ENCODE data around the gene DTX3. TPM values are rescaled to one million over a fixed set of nuclear protein-coding genes. Genes with fewer than 3 reads are reported as not detected.
A peak's percentile ranks its signal among the peaks of the same experiment; 100 is the strongest.
"Not testable (repeated sequence)": the region's sequence is repeated elsewhere in the genome, so short reads cannot be mapped to it uniquely, and the experiment has no call there.

Gene DTX3, protein sequence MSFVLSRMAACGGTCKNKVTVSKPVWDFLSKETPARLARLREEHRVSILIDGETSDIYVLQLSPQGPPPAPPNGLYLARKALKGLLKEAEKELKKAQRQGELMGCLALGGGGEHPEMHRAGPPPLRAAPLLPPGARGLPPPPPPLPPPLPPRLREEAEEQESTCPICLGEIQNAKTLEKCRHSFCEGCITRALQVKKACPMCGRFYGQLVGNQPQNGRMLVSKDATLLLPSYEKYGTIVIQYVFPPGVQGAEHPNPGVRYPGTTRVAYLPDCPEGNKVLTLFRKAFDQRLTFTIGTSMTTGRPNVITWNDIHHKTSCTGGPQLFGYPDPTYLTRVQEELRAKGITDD
- 1.5 and 3.7 TPM in 2 replicates for total RNA-seq

- FAIRE-seq (no peak), DNase-seq (ENCODE audit: low read depth) (no peak)
- peak within 1 kb of the TSS; percentile 61 for H3K4me3 ChIP-seq (ENCODE audit: low read depth, low read length)
- no peaks in the 10 kb centered on the region for H3K27me3 ChIP-seq (ENCODE audit: control insufficient read depth, insufficient read depth, low read length)
- H3K36me3 ChIP-seq (ENCODE audit: control insufficient read depth, insufficient read depth, low read length), result no peaks in the 10 kb centered on the region
- TF ChIP-seq, protein P1, sequence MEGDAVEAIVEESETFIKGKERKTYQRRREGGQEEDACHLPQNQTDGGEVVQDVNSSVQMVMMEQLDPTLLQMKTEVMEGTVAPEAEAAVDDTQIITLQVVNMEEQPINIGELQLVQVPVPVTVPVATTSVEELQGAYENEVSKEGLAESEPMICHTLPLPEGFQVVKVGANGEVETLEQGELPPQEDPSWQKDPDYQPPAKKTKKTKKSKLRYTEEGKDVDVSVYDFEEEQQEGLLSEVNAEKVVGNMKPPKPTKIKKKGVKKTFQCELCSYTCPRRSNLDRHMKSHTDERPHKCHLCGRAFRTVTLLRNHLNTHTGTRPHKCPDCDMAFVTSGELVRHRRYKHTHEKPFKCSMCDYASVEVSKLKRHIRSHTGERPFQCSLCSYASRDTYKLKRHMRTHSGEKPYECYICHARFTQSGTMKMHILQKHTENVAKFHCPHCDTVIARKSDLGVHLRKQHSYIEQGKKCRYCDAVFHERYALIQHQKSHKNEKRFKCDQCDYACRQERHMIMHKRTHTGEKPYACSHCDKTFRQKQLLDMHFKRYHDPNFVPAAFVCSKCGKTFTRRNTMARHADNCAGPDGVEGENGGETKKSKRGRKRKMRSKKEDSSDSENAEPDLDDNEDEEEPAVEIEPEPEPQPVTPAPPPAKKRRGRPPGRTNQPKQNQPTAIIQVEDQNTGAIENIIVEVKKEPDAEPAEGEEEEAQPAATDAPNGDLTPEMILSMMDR (IDR thresholded peaks at IDR 0.05; ENCODE audit: insufficient read depth, low read length, severe bottlenecking), result no peak
These were observed at the start of gene DTX3 for GRCh38 chr12:57604454-57604991. Gene DTX3, plus strand, starts transcription at chr12:57604824. Its CDS starts 1,694 bp downstream, at chr12:57606518.

DNA sequence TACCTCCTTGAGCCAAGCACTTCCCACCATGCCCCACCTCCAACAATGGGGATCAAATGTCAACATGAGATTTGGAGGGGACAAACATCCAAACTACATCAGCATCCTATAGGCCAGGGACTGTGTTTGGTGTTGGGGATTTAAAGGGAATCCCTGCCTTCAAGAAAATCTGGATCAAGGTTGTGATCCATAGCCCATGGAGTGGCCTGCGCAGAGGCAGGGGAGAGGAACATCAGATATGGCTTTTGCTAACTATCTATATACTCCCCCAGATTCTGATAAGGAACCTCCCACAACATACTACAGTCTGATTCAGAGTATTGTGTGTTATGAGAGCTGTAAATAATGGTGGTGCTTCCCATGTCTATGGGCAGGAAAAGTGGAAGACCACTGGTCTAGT lies 49.7 kb upstream of the DTX3 start:
- no peak for DNase-seq (ENCODE audit: low read depth)
- no peaks in the 10 kb centered on the region for H3K27me3 ChIP-seq (ENCODE audit: control insufficient read depth, insufficient read depth, low read length)
- H3K36me3 ChIP-seq (ENCODE audit: control insufficient read depth, insufficient read depth, low read length), result no peaks in the 10 kb centered on the region
- TF ChIP-seq, protein P1 (IDR thresholded peaks at IDR 0.05; ENCODE audit: insufficient read depth, low read length, severe bottlenecking), result no peak
- FAIRE-seq, result peak; percentile 36
- no peak overlapping the region for H3K4me3 ChIP-seq (ENCODE audit: low read depth, low read length)

DNA sequence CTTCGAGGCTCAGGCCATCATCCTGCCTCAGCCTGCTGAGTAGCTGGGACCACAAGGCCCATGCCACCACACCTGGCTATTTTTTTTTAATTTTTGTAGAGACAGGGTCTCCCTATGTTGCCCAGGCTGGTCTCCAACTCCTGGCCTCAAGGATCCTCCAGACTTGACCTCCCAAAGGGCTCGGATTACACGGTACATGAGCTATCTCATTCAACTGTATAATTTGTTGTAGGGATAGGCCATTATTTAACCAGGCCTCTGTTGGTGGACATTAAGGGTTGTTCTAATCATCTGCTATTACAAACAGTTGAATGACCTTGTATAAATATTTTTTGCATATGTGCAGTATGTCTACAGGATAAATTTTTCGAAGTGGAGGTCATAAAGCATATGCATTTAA lies 45.8 kb upstream of the DTX3 start:
- FAIRE-seq, result no peak
- TF ChIP-seq, protein P1 (IDR thresholded peaks at IDR 0.05; ENCODE audit: insufficient read depth, low read length, severe bottlenecking), result no peak
- no peak overlapping the region for H3K4me3 ChIP-seq (ENCODE audit: low read depth, low read length)
- no peaks in the 10 kb centered on the region for H3K27me3 ChIP-seq (ENCODE audit: control insufficient read depth, insufficient read depth, low read length)
- H3K36me3 ChIP-seq (ENCODE audit: control insufficient read depth, insufficient read depth, low read length), result no peaks in the 10 kb centered on the region
- no peak for DNase-seq (ENCODE audit: low read depth)

GRCh38 chr12:57560516-57560915 lies 44.1 kb upstream of the DTX3 start:
- FAIRE-seq (no peak), DNase-seq (ENCODE audit: low read depth) (no peak)
- Histone ChIP-seq H3K36me3 (ENCODE audit: control insufficient read depth, insufficient read depth, low read length) (no peaks in the 10 kb centered on the region), H3K27me3 (ENCODE audit: control insufficient read depth, insufficient read depth, low read length) (no peaks in the 10 kb centered on the region), H3K4me3 (ENCODE audit: low read depth, low read length) (no peak overlapping the region)
- TF ChIP-seq, protein P1 (IDR thresholded peaks at IDR 0.05; ENCODE audit: insufficient read depth, low read length, severe bottlenecking), result no peak

DNA sequence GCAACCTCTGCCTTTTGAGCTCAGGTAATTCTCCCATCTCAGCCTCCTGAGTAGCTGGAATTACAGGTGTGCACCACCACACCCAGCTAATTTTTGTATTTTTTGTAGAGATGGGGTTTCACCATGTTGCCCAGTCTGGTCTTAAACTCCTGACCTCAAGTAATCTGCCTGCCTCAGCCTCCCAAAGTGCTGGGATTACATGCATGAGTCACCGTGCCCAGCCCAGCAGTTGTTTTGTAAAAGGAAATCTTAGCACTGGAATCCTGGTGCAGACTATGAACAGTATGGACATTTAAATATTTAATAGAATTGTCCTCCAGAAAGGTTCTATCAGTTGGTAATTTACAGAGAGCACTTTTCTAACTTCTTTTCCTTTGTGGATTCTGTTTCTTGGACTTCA lies 43.5 kb upstream of the DTX3 start:
- H3K27me3 ChIP-seq (ENCODE audit: control insufficient read depth, insufficient read depth, low read length); H3K36me3 ChIP-seq (ENCODE audit: control insufficient read depth, insufficient read depth, low read length); FAIRE-seq; H3K4me3 ChIP-seq (ENCODE audit: low read depth, low read length): not testable (repeated sequence)
- DNase-seq (ENCODE audit: low read depth), result peak; percentile 35

- no peak overlapping the region for H3K4me3 ChIP-seq (ENCODE audit: low read depth, low read length)
- H3K36me3 ChIP-seq (ENCODE audit: control insufficient read depth, insufficient read depth, low read length), result no peaks in the 10 kb centered on the region
- H3K27me3 ChIP-seq (ENCODE audit: control insufficient read depth, insufficient read depth, low read length), result no peaks in the 10 kb centered on the region
- DNase-seq (ENCODE audit: low read depth) (no peak), FAIRE-seq (no peak)
- TF ChIP-seq, protein P1 (IDR thresholded peaks at IDR 0.05; ENCODE audit: insufficient read depth, low read length, severe bottlenecking), result no peak
These were observed 41.3 kb upstream of the DTX3 start for GRCh38 chr12:57563358-57563757.
